HG03571 (cell line): ENCODE data around the gene RSRC1.

ENCODE experiments used
- ATAC-seq: cut with Tn5 transposase; IDR thresholded peaks from one replicate; pipeline ENCODE4 v1.9.1; 2021; ENCODE audit not compliant: unreplicated experiment

Gene RSRC1

DNA sequence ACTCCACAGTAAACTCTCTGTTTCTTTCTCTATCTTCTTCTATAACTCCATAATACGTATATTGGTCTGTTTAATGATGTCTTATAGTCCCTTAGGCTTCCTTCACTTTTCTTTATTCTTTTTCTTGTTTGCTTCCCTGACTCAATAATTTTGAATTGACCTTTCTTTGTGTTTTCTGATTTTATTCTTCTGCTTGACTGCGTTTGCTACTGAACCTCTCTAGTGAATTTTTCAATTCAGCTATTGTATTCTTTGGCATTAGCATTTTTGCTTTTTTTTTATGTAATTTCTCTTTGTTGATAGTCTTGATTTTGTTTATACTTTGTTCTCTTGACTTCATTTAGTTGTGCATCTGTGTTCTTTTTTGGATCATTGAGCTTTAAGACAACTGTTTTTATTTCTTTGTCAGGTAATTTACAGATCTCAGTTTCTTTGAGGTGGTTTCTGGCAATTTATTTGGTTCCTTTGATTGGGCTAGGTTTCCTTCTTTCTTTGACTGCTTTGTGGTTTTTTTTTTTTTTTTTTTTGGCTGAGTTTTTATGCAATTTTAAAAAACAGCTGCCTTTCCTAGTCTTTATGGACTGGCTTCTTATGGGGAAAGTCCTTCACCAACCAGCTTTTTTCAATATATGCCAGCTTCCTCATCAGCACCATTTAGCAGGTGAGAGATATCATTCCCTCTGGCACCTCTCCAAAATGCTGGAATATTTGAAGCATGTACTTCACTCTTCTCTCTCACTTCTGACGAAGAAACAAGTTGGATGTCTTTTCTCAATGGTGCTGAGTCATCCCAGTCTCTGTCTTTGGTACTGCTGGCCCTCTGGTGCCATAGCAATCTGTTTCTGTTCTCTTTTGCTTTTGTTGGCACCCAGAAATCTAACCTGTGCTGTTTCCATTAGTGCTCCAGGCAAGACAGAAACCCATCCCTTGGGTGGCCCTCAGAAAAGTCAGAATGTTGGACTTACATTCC lies 17.6 kb downstream of the RSRC1 start:
- no peak for ATAC-seq

DNA sequence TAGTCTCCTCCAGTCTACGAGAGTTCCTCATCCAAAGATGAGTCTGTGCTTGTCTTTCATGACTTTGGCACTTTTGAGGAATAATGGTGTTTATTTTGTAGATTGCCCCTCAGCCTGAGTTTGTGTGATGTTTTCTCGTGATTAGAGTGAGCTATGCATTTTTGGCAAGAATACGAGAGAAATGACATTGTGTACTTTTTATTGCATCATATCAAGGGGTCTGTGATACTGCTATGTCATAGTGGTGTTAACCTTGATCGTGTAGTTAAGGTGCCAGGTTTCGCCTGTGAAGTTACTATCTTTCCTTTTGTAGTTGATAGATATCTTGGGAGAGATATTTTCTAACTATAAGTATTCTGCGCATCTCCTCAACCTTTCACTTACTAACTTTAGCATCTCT lies 18.9 kb downstream of the RSRC1 start:
- ATAC-seq: no peak

- no peak for ATAC-seq
Measured at GRCh38 chr3:158134363-158134762, 24.5 kb downstream of the RSRC1 start.

GRCh38 chr3:158140396-158140795 lies 30.5 kb downstream of the RSRC1 start:
- ATAC-seq: no peak

DNA sequence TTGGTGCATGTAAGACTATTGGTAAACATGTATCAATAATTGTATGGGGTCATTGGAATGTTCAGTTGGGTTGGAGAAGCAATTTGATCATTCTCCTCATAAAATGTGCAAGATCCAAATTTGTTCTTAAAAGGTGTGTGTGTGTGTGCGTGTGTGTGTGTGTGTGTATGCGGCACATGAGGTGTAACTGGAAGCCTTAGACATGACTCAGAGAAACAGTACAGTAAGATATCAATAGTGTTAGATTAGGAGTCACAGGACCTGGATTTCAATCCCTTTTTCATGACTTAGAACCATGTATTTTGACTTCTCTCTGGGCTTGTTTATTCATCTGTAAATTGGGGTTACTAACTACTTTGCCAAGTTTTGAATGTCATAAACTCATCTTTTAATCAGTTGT lies 38.3 kb downstream of the RSRC1 start:
- no peak for ATAC-seq

DNA sequence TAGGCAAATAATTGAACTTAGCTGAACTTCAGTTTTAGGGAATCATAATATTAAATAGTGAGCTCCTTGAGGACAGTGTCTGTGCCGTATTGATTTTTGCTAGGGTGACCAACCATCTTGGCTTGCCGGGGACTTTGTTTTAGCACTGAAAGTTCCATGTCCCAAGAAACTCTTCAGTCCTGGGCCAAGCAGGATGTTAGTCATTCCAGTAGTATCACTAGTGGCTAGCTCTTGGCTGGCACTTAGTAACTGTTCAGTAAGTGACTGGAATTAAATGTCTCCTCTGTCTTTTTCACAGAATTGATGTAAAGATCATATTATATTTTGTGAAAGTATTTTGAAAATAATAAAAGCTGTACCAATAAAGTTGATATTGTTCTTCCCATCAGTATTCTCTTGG lies 42.3 kb downstream of the RSRC1 start:
- ATAC-seq: no peak

GRCh38 chr3:158158969-158159368 lies 49.1 kb downstream of the RSRC1 start:
- no peak for ATAC-seq

DNA sequence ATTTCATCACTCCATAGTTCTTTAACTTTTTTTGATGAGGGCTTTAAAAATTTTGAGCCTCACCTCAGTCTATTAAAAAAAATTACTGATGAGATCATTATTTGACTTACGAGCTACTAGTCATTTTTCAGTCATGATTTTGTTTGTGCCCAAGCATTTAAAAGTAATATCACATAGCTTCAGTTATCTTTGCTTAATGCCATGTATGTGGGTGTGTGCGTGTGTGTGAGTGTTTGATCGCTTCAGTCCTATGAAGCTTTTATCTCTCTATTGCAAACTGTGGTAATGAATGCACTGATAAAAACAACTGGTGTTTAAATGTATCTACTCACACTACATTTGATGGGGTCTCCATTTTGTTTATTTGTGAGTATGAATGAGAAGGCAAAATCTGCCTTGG lies 49.8 kb downstream of the RSRC1 start:
- no peak for ATAC-seq

DNA sequence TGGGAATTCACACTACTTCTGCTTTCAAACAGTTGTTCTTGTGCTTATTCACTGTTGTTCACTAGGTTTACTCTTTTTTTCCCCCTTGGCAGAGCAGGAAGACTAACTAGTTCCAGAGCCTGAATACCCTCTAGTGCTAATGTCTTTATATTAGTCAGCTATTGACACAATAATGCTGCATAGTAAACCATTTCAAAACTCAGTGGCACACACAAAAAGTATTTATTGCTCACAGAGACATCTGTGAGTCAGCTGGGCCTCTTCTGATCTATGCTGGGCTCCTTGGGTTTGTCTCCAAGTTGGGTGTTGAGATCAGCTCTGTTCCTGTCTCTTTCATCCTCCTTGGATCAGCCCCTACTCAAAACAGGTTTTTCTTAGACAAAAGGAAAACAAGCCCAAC lies 51.1 kb downstream of the RSRC1 start:
- ATAC-seq: no peak

DNA sequence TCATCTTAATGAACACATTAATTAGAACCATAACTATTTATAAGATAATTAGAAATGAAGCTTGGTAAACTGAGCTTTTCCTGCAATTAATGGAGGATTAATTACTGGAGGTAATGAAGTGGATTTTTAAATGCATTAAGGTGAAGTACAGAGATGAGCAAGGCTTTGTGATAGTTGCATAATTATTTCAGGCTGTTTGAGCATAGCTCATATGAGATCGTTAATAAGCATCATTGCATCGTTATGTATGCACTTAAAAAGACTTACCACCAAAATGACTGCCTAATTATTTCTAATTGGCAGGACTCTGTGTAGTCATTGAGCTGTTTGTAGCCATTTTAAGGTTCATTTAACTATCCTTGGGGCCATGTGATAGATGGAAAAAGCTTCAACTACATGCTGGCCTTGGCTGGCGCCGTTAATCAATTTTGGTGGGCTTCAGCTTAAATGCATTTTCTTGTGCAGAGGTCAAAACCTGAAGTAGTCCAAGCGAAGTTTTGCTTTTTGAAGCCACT lies 55.3 kb downstream of the RSRC1 start:
- no peak for ATAC-seq

GRCh38 chr3:158165730-158166129 lies 55.8 kb downstream of the RSRC1 start:
- ATAC-seq: no peak

DNA sequence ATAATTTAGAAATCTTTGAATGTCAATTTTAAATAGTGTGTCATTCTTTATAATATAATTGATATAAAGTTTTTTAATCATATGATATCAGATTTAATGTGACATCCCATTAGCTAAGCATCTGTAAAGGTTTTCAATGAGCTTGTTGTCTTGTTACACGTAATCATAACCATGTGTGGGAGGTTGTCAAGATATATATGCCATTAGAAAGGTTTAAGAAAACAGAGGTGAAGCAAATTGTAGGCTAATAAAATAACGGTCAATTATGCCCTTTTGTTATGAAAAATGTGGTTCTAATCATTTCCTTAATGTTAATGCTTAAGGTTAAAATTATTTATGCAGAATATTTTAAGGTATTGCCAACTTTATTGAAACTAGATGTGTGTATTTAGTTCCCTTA lies 56.3 kb downstream of the RSRC1 start:
- ATAC-seq: no peak

GRCh38 chr3:158167737-158168557 lies 58.1 kb downstream of the RSRC1 start:
- ATAC-seq: no peak

DNA sequence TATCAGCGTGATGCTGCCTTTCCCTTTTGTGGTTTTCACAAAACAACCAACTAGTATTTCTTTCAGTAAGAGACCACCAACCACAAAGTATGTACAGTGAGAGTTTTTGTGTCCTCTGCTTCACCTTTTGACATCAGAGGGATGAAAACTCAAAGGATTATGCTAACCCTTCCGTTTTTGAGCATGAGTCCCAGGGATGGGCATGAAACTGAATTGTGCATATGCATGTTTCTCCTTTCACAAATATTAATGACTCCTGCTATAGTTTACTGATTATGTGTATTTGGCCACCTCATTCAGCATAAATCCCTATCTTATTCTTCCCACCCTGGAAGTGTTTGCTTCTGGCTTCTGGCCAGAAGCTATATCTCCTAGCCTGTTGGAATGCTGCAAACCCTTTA lies 59.2 kb downstream of the RSRC1 start:
- no peak for ATAC-seq

DNA sequence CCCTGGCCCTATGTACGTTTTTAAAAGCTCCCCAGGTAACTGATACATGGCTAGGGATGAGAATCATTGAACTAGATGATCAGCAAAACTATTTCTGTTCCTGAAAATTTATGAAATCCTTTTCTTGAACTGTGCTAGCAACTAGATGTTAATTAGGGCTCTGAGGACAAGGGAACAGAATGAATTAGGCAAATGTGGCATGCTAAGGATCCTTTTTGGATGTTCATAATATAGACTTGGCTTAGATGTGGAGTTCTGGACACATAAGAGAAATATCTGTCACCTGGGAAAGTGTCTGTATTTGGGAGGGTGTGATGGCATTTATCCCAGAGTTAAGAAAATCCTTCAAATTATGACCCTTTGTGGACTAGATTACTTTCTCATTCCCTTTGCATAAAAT lies 71.2 kb downstream of the RSRC1 start:
- no peak for ATAC-seq

GRCh38 chr3:158185711-158186110 lies 75.8 kb downstream of the RSRC1 start:
- no peak for ATAC-seq

GRCh38 chr3:158200955-158201354 lies 91.1 kb downstream of the RSRC1 start:
- no peak for ATAC-seq

DNA sequence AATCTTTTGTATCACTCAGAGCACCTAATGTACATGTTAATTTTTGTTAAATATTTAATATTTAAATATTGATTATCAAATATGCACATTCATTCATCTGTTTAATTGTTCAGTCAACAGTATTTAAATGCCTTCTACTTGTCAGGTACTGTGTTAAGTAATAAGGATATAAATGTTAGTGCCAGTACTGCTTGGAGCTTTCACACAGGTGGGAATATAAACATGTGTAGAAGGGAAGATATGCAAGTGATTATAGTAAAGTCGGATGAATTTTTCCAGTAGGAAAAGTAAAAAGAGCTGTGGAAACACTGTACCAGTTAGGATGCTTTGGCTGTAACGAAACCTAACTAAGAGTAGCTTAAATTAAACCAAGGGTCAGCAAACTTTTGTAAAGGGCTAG lies 95.4 kb downstream of the RSRC1 start:
- no peak for ATAC-seq

- ATAC-seq: no peak
Measured at GRCh38 chr3:158205994-158206393, 96.1 kb downstream of the RSRC1 start.

DNA sequence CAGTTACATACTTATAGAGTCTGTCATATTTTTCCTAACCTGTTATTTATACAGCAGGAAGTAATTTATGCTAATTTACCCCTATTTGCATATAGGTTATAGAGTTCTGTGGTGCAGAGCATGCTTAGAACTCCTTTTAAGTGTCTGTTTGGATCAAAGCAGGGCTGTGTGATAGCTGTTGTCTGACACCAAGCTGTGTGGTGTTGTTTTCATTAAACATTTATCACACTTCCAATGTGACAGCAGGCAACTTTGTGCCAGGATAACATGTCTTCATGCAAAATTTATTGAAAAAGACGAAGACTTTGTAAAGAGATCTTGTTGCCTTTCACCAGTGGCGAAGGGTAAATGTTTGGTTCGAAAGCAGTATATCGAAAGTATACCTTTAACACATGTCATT lies 100.2 kb downstream of the RSRC1 start:
- no peak for ATAC-seq

- no peak for ATAC-seq
Measured at GRCh38 chr3:158213461-158213860, 103.6 kb downstream of the RSRC1 start.

GRCh38 chr3:158217992-158218391 lies 108.1 kb downstream of the RSRC1 start:
- ATAC-seq: no peak
